Activated CD4-positive, alpha-beta T cell treated with anti-CD3 and anti-CD28 coated beads for 24 hours (primary cell): Measurements from ENCODE around the gene MDFI.
"Not testable (repeated sequence)": the region's sequence is repeated elsewhere in the genome, so short reads cannot be mapped to it uniquely, and the experiment has no call there.

Source experiments
- DNase-seq, 2 donors: peaks; one replicate each; pipeline ENCODE4 v3.0.0-alpha.2; 2020; ENCODE audit warnings: low read depth in 2 of 2

The MDFI gene

DNA sequence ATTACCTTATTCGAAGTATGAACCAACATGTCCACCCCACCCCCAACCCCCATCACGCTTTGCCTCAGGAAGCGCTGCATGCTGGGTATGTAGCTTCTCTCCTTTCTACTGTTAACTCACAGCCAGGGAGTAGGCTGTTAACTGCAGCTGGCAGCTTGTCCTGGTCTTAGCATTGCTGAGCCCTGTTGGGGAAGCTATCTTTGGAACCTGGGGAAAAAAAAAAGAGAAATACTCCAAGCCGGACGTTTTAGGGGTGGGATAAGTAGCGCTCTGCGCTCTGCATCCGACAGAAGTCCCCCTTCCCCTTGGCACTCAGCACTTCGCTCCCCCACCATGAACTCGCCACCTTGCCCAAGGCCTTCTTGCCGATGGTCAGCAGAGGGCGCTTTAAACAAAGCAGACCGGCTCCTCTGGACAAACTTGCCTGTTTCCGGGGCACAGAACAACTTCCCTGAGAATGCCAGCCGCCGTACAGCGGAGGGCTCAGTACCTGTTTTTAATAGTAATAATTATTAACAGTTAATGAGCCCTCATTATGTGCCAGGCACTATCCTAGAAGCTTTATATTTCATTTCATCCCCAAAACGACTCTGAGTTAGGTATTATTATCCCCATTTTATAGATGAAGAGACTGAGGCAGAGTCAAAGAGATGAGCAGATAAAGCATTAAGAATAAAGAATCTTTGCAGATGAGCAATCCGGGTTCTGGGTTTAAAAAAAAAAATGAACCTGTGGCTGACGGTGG, 35.2 kb upstream of the MDFI start:
- DNase-seq, result peak; percentile 64 to 66

- DNase-seq, result no peak
Observed at GRCh38 chr6:41604006-41604405, 34.3 kb upstream of the MDFI start.

DNA sequence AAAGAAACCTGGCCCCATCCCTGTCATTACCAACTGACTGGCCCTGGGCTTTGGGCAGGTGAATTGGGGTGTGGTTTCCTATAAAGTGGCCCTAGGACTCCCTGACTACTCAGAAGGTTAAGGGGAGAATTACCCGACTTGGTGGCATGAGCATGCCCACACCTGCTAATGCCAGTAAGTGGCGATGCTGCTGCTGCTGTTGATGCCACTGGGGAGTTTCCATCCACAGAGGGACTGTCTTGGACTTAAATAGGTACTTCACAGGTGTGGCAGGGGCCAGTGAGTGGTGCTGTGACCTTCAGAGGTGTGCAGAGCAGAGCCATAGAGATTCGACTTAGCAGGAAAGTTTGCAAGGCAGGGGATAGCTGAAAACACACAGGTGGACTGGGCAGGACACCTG, 32.6 kb upstream of the MDFI start:
- no peak for DNase-seq

DNA sequence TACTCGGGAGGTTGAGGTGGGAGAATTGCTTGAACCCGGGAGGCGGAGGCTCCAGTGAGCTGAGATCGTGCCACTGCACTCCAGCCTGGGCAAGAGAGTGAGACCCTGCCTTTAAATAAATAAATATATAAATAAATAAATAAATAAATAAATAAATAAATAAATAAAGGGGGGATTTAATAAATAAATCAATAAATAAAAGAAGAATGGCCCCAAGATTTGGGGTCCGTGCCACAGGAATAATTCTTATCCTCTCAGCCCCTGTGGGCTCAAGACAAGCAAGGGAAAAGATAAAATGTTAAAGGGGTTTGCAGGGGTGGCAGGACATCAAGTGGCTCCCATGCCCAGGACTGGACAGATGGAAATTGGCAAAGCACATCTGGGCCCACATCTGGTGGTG, 31.2 kb upstream of the MDFI start:
- DNase-seq, result no peak

GRCh38 chr6:41607736-41608135, 30.5 kb upstream of the MDFI start:
- no peak for DNase-seq

DNA sequence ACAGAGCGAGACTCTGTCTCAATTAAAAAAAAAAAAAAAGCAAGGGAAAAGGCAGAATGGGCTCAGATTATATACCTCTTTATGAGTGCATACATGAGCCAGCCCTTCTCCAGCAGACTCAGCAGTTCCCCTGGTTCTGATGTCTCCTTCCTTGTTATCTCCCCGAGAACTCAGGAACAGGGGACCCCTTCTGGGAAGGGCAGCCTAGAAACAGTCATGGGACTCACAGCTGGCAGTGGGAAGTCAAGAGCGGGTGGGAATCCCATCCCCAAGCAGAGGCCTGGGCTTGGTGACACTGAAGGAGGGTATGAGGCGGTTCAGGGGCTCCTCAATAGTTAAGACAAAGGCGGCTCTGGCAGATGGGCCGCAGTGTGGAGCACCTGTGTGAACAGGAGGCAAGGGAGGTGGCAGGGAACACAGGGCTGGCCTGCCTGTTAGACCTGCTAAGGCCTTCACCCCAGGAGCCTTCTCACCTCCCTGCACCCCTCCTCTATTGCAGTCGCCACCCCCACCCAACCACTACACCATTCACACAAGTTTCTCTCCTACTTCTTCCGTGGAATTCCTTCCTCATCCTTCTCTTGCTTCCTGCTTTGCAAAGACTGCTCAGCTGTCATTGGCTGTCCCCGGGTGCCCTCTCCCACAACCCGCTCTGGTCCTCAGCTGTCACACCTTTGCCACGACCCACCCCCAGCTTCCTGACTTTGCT, 29.7 kb upstream of the MDFI start:
- no peak for DNase-seq

DNA sequence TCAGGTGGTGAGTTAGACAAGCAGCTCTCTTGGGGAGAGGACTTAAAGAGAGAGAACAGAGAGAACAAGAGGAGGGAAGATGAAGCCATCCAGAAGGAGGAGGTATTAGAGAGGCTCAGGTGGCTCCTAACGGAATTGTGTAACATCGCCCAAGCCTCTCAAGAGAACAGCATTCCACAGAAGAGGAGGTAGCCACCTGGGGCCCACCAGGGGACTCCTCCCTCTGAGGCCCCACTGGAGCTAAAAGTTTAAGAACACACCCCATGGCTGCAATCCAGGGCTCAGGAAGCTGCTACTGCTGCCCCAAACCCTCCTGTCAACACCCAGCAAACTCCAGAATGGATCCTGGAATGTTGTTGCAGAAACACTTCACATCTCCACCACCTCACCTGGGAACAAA, 23.6 kb upstream of the MDFI start:
- DNase-seq, result no peak

GRCh38 chr6:41615311-41615710, 23.0 kb upstream of the MDFI start:
- no peak for DNase-seq

GRCh38 chr6:41618598-41618997, 19.7 kb upstream of the MDFI start:
- DNase-seq, result no peak

DNA sequence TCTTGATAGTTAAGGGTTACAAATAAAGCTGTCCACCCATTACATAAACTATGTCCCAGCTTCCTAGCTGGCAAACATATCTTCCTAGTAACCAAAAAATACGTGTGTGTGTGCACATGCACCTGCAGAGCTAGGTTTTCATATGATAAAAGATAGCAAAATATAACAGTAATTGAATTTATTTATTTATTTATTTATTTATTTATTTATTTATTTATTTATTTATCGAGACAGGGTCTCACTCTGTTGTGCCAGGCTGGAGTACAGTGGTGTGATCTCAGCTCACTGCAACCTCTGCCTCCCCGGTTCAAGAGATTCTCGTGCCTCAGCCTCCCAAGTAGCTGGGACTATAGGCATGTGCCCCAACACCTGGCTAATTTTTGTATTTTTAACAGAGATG, 19.1 kb upstream of the MDFI start:
- not testable (repeated sequence) for DNase-seq

DNA sequence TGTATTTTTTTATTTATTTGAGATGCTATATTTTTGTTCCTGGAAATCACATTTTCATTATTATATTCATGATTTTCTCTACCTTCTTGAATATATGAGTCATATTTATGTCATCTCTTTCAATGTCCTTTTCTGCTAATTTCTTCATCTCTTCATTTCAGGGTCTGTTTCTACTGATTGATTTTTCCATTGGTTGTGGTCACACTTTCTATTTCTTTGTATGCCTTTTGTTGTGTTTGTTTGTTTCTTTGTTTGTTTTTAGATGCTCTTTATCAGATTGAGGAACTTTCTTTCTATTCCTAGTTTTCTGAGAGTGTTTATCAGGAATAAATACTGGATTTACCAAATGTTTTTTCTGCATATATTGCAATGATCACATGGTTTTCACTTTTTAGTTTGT, 16.9 kb upstream of the MDFI start:
- DNase-seq, result no peak

DNA sequence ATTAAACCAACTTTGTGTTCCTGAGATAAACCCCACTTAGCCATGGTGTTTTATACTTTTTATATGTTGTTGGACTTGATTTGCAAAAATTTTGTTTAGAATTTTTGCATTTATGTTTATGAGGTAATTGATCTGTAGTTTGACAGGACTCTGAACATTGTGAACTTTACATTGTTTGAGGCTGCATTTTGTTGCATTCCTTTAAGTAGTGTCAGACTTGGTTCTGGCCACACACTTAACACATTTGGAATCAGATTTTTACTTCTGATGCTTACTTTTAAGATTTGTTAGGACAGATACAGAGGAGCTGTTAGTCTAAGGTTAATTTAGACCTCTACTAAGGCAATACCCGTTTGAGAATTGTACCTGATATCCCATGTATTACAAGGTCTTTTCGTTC, 16.5 kb upstream of the MDFI start:
- DNase-seq, result no peak

DNA sequence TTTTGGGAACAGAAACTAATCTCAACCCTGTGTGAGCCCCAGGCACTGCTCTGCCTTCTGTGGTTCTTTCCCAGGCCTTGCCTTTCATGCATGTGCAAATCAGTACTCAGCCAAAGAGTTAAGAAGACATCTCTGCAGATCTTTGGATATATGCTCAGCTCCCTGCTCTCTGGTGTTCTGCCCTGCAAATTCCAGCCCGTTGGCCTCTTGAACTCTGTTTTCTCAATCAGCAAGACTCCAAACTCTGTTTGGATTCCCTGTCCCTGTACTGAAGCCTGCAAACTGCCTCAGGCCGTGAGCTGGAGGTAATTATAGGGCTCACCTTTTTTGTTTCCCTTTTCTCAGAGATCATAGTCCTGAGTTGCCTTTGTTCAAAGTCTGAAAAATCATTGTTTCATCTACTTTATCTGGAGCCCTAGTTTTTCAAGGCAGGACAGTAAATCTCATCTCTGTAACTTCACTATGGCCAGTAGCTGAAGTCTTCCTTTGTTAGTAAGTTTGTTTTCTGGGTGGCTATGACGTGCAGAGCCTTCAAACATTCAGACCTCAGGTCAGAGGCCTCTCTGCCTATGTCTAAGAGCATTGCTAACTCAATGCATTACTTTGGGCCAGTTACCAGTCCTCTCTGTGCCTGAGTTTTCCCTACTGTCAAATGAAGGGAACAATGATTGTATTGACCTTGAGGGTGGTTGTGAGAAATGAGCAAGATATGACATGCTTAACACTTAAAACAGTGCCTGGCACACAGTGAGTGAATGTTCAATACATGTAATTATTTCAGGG, 15.9 kb upstream of the MDFI start:
- no peak for DNase-seq

GRCh38 chr6:41623330-41623729, 14.9 kb upstream of the MDFI start:
- no peak for DNase-seq

- DNase-seq, result no peak
Observed at GRCh38 chr6:41624621-41625380, 13.5 kb upstream of the MDFI start.

- no peak for DNase-seq
Observed at GRCh38 chr6:41625442-41625841, 12.8 kb upstream of the MDFI start.

GRCh38 chr6:41626022-41626421, 12.2 kb upstream of the MDFI start:
- DNase-seq, result no peak

DNA sequence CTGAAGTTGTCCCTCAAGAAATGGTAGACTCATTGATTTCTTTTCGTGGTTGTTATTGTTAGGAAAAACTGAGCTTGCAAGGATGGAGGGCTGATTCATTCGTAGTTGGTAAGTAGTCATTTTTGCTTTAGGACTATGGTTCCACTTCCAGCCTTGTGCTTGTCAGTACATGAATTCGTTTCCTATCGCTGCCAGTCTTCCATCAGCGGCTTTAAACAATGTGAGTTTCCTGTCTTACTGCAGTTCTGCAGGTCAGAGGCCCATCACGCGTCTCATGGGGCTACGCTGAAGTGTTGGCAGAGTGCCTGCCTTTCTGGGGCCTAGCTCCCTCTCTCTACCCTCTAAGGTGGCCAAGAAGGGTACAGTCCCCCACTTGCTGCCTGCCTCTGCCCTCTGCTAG, 11.4 kb upstream of the MDFI start:
- no peak for DNase-seq

DNA sequence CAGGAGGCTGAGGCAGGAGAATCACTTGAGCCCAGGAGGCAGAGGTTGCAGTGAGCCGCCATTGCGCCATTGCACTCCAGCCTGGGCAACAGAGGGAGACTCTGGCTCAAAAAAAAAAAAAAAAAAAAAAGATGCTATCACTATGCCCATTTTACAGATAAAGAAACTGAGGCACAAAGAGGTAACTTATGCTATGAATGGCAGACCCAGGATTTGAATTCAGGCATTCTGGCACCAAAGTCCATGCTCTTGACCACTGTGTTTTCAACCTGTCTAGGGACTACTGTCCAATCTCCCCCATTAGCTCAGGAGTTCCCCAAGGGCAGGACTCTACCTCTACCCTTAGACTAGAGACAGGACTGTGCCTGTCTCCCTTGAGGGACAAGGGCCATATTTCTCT, 9.1 kb upstream of the MDFI start:
- DNase-seq, result no peak

DNA sequence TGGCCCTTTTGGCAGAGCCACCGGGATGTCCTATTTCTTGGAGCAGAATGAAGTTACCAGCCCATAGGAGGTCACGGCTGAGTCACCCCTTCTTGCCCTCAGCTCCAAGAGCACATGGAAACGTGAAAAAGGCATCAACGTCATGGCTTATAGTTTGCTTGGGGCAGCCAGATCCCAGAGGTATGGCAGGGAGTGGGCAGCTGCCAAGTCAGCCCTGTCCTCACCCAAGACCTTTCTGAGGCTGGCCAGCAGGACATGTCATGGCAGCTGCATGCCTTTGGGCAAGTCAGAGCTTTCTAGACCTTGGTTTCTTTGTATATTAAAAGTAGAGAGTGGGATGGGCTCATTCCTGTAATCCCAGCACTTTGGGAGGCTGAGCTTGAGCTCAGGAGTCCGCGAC, 8.2 kb upstream of the MDFI start:
- no peak for DNase-seq

DNA sequence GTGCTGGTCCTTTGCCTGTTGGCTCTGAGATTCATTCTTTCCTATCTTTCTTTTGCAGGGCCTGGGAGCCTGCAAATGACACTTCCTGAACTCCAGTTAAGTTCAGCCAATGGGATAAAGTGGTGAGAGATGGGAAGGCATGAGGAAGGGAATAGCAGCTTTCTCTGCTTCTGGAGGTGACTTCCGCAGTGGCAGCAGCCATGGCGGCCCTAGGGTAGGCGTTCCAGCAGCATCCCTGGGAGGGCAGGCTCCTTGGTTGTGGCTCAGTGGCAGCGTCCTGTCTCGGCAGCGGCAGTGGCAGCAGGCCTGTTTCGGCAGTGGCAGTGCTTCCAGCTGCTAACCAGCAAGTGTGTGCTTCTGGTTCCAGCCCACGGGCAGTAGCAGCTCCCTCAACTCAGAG, 7.3 kb upstream of the MDFI start:
- DNase-seq, result no peak

GRCh38 chr6:41633056-41633634, 5.1 kb upstream of the MDFI start:
- DNase-seq, result no peak
